A673 (cell line): ENCODE measurements around the gene MBNL2. TPM values are rescaled to one million over a fixed set of nuclear protein-coding genes. Genes with fewer than 3 reads are reported as not detected.

Experiments
- BruUV-seq: library from RNA; stranded (reverse); fragments of 400-500 nt; replicated peaks from 2 replicates; lab custom pipeline; 2021; lab: Mats Ljungman, UMichigan
- CTCF ChIA-PET: fragments of 300-600 bp; sonication (Branson Sonifier 250); formaldehyde crosslinking; loops from one replicate; lab custom pipeline; 2022; ENCODE audit warnings: antibody characterized with exemption; lab: Charles Lee
- POLR2A ChIA-PET: fragments of 300-600 bp; sonication (Branson Sonifier 250); formaldehyde crosslinking; loops from one replicate; lab custom pipeline; 2022; ENCODE audit warnings: antibody characterized with exemption; ENCODE audit not compliant: low non-redundant PET; lab: Charles Lee
- DNase-seq: peaks from one replicate; pipeline ENCODE4 v3.0.0-alpha.2; 2015; ENCODE audit warnings: low spot score
- H3K27ac ChIP-seq: fragments of 200-600 bp; sonication (generic); 2 replicates; pipeline ENCODE4 v1.5.1; 2016; ENCODE audit warnings: mixed run types, low read depth, mild to moderate bottlenecking, mixed read lengths, antibody characterized with exemption, low read length; ENCODE audit not compliant: poor library complexity, severe bottlenecking
- H3K27me3 ChIP-seq: fragments of 200-600 bp; sonication (generic); replicated peaks from 2 replicates; pipeline ENCODE4 v1.6.1; 2017; ENCODE audit warnings: mixed run types, low read depth, mild to moderate bottlenecking, mixed read lengths, antibody characterized with exemption, low read length; ENCODE audit not compliant: insufficient read depth, poor library complexity
- H3K36me3 ChIP-seq: fragments of 200-600 bp; sonication (generic); 2 replicates; pipeline ENCODE4 v1.6.1; 2016; ENCODE audit warnings: mixed run types, mild to moderate bottlenecking, mixed read lengths, antibody characterized with exemption, low read length; ENCODE audit not compliant: insufficient read depth, poor library complexity, severe bottlenecking
- H3K4me1 ChIP-seq: fragments of 200-600 bp; sonication (generic); 2 replicates; pipeline ENCODE4 v1.6.1; 2017; ENCODE audit warnings: mixed run types, mild to moderate bottlenecking, mixed read lengths, antibody characterized with exemption, low read length; ENCODE audit not compliant: insufficient read depth, poor library complexity, severe bottlenecking
- H3K4me3 ChIP-seq: fragments of 200-600 bp; sonication (generic); 2 replicates; pipeline ENCODE4 v1.5.1; 2016; ENCODE audit warnings: low read depth, mixed run types, mild to moderate bottlenecking, mixed read lengths, low read length; ENCODE audit not compliant: poor library complexity, severe bottlenecking
- H3K9me3 ChIP-seq: fragments of 200-600 bp; sonication (generic); 2 replicates; pipeline ENCODE4 v1.6.1; 2016; ENCODE audit warnings: mixed run types, low read depth, mild to moderate bottlenecking, mixed read lengths, antibody characterized with exemption, low read length; ENCODE audit not compliant: poor library complexity, severe bottlenecking
- EZH2 ChIP-seq: fragments of 200-600 bp; sonication (generic); IDR thresholded peaks from 2 replicates; pipeline ENCODE4 v1.6.1; 2017; ENCODE audit warnings: borderline replicate concordance, low read depth, mild to moderate bottlenecking, mixed read lengths, antibody characterized with exemption, low read length; ENCODE audit not compliant: poor library complexity, severe bottlenecking
- intact Hi-C: fragments of 100-400 bp; cut with micrococcal nuclease; formaldehyde crosslinking; loops from one replicate; pipeline ENCODE4 v1.10.0; 2022; ENCODE audit not compliant: unreplicated experiment
- total RNA-seq: library from RNA; stranded (reverse); gene quantifications from 2 replicates; pipeline ENCODE4 v1.2.3, GENCODE V29; 2021
- TF ChIP-seq, protein P1 (sequence below): fragments of 300-800, 200-600 bp; sonication (generic); conservative IDR thresholded peaks from 2 replicates; pipeline ENCODE4 v1.5.1; 2017; ENCODE audit warnings: low read depth, mild to moderate bottlenecking, antibody characterized with exemption, low read length, moderate library complexity, mixed read lengths

Gene MBNL2
- total RNA-seq, 1 experiment from 2014 or later = 12.0 TPM

DNA sequence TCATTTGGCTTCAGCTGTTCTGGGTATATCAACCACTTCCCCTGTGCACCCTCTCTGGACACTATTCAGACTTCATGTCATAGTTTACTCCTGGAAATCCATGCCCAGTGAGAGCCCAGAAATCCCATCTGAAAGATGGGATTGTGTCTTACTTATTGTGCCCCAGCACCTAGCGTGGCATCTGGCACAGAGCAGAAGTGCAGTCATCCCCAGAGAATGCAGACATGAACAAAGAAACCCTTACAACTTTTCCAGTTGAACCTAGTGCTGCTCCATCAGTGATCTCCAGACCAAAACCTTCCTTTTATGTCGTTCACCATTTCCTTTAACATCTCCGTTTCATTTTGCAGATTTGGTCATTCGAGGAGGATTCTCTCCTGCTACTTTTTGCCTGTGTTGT lies 60.6 kb downstream of the MBNL2 start:
- no peak for DNase-seq
- no TSS peak for BruUV-seq
- H3K36me3 ChIP-seq = no peaks in the 10 kb centered on the region

DNA sequence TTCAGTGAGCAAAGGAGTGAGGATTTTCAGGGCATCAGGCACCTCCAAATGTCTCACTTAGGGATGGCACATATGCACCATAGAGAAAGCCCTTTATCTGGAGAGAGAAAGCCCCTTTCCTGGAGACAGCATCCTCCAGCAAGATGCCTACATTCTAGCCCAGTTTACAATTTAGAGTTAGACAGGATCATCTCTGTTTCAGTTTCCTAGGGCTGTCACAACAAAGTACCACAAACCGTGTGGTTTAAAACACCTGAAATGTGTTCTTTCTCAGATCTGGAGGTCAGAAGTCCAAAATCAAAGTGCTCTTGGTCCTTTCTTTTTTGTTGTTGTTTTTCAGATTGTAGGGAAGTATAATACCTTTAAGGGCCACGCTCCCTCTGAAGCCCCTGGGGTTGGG lies 61.8 kb downstream of the MBNL2 start:
- no peak overlapping the region for H3K27ac ChIP-seq
- ChIA-PET CTCF (no interaction called here), POLR2A (no interaction called here)
- H3K27me3 ChIP-seq = no peaks in the 10 kb centered on the region
- DNase-seq = no peak
- intact Hi-C loops = no loop called here
- H3K4me3 ChIP-seq = no peak overlapping the region
- peaks cover 7% of the 10 kb centered on the region for H3K4me1 ChIP-seq
- no TSS peak for BruUV-seq
- H3K9me3 ChIP-seq = no peaks in the 10 kb centered on the region
- no peaks in the 10 kb centered on the region for H3K36me3 ChIP-seq
- TF ChIP-seq EZH2 = no peak
- TF ChIP-seq, protein P1, sequence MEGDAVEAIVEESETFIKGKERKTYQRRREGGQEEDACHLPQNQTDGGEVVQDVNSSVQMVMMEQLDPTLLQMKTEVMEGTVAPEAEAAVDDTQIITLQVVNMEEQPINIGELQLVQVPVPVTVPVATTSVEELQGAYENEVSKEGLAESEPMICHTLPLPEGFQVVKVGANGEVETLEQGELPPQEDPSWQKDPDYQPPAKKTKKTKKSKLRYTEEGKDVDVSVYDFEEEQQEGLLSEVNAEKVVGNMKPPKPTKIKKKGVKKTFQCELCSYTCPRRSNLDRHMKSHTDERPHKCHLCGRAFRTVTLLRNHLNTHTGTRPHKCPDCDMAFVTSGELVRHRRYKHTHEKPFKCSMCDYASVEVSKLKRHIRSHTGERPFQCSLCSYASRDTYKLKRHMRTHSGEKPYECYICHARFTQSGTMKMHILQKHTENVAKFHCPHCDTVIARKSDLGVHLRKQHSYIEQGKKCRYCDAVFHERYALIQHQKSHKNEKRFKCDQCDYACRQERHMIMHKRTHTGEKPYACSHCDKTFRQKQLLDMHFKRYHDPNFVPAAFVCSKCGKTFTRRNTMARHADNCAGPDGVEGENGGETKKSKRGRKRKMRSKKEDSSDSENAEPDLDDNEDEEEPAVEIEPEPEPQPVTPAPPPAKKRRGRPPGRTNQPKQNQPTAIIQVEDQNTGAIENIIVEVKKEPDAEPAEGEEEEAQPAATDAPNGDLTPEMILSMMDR = no peak

More for the DNA sequence above, 60.6 kb downstream of the MBNL2 start:
- Histone ChIP-seq H3K4me1 (peaks cover 7% of the 10 kb centered on the region), H3K27ac (no peak overlapping the region), H3K27me3 (no peaks in the 10 kb centered on the region), H3K4me3 (no peak overlapping the region), H3K9me3 (no peaks in the 10 kb centered on the region)
- ChIA-PET CTCF (no interaction called here), POLR2A (no interaction called here)
- intact Hi-C loops = no loop called here
- TF ChIP-seq, protein P1 = no peak
- TF ChIP-seq EZH2 = no peak

DNA sequence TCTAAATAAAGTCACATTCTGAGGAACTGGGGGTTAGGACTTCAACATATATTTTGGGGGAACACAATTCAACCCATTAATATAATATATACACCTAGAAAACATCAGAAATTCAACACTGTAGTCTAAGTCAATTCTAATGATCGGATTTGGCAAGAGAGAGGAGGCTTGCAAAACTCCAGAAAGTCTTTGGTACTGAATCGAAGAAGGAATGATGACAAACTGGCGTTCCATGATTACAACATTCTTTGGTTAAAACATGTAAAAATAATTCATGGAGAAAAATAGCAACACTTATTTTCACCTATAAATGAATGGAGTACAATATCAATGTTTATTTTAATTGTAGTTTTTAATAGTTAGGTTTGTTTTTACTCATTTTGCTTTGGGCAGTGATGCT lies 62.4 kb downstream of the MBNL2 start:
- intact Hi-C loops = no loop called here

More for the DNA sequence above, 62.4 kb downstream of the MBNL2 start:
- Histone ChIP-seq H3K9me3 (no peaks in the 10 kb centered on the region), H3K4me3 (no peak overlapping the region), H3K27me3 (no peaks in the 10 kb centered on the region), H3K4me1 (peaks cover 7% of the 10 kb centered on the region), H3K36me3 (no peaks in the 10 kb centered on the region), H3K27ac (no peak overlapping the region)
- TF ChIP-seq, protein P1 = no peak
- TF ChIP-seq EZH2 = no peak
- DNase-seq = no peak
- no TSS peak for BruUV-seq
- ChIA-PET CTCF (no interaction called here), POLR2A (no interaction called here)
